HG03103 (cell line): ENCODE data around the gene ADGRL3.
"Not testable (repeated sequence)": the region's sequence is repeated elsewhere in the genome, so short reads cannot be mapped to it uniquely, and the experiment has no call there.

Source experiments
- ATAC-seq: cut with Tn5 transposase; IDR thresholded peaks from one replicate; pipeline ENCODE4 v1.9.1; 2021; ENCODE audit warnings: low read depth; ENCODE audit not compliant: unreplicated experiment

The ADGRL3 gene

DNA sequence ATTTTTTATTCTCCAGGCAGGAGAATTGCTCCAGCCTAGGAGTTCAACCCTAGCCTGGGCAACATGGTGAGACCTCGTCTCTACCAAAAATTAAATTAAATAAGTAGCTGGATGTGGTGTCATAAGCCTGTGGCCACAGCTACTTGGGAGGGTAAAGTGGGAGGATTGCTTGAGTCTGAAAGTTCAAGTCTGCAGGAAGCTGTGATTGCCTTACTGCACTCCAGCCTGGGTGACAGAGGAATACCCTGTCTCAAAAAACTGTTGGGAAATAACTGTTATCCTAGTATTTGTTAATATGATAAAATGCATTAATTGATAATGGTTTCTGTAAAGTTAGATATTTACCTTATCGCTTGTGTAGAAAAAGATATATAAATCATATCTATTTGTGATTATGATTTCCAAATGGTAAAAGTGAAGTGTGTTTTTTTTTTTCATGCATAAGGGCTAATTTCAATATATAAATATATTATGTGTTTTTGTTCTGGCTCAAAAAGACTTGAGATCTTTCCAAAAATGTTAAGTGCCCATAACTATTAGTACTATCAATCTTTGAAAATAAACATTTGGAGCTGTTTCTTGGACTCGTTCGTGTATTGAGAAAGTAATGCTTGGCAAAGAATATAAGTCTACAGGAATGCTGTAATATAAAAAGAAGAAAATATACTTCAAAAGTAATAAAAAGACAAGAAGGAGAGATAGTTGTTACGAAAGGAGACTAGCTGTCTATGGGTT is 396.6 kb downstream of the ADGRL3 start:
- no peak for ATAC-seq

DNA sequence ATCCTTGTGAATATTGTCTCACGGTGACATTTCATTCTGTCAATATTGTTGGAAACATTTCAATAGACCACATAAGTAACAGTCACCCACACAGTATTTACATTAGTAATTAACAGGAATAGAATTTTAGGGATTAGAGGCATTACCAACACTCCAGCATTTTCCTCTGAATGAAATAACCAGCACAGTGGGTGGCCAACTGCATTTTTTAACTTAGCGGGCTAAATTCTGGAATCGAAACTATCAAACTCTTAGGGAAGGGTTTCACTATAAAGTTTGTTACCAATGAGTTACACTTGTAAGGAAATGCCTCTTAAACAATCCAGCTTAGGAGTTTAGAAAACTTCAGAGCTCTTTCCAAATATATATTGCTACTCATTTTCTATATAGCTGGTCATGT is 403.0 kb downstream of the ADGRL3 start:
- no peak for ATAC-seq

DNA sequence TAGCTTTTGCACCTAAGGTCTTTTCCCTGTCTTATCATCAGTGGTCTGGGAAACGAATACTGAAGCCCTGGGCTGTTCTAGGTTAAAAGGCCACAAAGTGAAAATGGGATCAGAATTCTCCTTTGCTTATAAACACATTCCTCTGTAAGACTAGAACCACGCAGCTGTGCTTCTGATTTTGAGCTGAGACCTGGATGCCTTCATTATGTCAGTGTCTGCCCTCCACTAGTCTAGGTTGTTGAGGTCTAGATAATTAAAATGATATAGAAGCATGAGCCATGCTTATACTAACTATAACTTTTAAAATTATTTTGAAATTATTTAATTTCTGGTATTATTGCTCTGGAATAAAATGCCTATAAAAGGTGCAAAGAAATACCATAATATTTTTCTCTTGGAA is 403.9 kb downstream of the ADGRL3 start:
- ATAC-seq, result no peak

DNA sequence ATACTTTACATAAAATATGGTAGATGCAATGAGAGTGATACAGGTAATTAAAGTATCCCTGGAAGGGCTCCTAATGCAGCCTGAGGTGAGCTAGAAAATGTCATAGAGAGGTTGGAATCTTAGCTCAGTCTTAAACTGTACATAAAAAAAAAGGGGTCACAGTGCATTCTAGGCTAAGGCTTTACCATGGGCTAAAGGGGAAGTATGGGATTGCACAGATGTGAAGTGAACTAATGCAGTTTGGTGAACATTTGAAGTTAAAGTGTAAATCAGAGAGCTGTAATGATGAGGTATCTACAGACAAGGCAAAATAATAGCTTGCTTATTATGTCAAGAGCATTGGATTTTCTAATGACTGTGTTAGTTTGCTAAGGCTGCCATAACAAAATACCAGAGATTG is 405.9 kb downstream of the ADGRL3 start:
- no peak for ATAC-seq

DNA sequence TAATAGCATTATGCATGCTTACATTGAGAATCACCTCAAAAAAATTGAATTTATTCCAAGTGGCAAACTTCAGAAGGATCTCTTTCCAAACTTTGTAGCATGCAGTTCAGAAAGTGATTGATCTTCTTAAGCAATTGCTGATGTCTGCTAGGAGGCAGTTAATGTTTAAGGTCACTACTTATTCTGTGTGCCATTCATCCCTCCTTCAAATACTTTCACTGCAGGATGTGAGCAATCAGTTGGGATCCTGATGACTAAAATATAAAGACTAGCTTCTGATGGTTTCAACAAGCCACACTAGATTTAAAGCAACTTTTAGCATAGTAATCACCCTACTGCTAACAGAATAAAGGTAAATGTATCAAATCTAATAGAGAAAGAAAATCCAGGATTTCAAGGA is 414.1 kb downstream of the ADGRL3 start:
- no peak for ATAC-seq

DNA sequence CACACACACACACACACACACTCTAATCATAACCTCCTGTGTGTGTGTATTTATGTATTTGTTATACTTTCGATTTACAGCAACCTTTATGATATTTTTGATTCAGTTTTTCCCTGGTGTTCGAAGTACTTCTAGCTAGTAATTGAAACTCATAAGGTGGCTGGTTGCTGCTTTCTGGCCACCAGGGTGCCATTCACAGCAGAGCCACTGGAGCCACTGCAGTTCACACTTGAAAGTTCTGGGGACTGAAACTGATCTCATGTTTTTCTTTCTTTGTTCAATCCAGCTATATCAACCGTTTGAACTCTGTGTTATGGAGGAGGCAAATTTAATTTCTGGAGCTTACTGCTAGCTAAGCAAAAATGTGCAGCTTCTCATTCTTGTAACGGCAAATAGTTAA is 419.4 kb downstream of the ADGRL3 start:
- ATAC-seq, result no peak

DNA sequence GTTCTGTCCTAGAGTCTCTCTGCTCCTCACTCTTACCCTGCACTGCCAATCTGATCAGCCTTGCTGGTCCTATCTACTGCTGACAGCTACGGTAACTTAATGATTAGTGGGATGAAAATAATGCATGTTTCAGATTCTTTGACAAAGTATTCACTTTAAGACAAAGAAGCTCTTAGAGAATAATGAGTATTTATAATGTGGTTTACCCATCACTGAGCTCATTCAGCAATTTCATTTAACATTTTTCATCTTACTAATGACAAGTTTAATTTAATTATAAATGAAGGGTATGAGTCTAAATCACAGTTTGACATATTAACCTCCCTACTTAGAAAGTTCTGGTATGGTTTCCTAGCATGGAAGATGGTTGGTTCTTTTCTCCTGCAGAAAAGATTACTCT is 428.2 kb downstream of the ADGRL3 start:
- no peak for ATAC-seq

DNA sequence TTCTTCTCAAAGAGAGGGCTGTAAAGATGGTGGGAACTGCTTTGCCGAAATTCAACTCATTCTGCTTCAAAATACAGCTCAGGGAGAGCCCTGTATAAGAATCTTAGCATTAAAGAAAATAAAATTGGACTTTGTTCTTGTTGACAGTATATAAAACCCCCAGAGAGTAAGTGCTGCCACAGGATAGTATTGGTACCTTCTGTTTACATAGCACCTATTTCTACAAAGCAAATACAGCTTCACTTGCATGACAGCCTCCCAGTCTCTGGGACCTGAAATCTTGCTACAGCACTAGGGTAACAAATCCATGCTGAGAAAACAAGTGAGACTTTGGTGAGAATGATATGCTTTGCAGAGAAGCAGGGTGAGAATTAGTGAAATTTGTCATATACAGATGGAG is 428.6 kb downstream of the ADGRL3 start:
- ATAC-seq, result no peak

DNA sequence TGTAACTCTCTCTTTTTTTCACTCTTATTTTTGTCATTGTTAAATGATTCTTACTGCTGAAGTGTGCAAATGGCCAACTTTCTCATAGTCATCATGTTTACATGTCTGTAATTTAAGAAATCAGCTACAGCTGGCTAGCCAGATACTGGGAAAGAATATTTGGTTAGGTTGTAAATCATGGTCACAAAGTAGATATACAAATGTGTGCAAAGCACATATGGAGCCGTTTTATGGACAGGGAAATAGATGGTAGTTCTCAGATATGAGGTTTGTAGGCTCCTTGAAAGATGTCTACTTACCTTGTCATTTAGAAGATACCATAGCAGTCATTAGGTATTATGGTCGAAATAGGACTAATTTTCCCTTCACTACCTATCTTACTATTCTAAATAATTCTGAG is 430.4 kb downstream of the ADGRL3 start:
- ATAC-seq, result no peak

DNA sequence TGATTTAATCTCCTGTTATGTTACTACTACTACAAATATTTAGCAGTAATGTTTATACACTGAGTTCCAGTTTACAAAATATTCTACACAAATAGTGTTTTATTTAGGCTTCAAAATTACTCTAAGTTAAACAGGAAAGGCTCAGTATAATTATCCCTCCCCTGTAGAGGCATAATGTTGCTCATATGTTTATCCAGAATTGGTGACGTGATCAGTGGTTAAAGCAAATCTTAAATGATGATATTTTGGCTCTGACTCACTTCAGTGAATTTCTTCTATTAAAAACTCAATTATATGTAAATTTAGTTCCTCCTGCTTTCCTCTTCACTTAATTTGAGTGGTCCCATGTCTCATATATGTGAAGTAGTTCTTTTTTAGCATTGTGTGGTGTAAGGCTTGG is 438.5 kb downstream of the ADGRL3 start:
- no peak for ATAC-seq

DNA sequence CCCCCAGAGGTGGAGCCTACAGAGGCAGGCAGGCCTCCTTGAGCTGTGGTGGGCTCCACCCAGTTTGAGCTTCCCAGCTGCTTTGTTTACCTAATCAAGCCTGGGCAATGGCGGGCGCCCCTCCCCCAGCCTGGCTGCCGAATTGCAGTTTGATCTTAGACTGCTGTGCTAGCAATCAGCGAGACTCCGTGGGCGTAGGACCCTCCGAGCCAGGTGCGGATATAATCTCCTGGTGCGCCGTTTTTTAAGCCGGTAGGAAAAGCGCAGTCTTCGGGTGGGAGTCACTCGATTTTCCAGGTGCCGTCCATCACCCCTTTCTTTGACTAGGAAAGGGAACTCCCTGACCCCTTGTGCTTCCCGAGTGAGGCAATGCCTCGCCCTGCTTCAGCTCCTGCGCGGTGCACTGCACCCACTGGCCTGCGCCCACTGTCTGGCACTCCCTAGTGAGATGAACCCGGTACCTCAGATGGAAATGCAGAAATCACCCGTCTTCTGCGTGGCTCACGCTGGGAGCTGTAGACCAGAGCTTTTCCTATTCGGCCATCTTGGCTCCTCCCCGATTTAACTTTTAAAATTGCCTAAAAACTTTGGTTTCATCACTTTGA is 446.7 kb downstream of the ADGRL3 start:
- not testable (repeated sequence) for ATAC-seq

DNA sequence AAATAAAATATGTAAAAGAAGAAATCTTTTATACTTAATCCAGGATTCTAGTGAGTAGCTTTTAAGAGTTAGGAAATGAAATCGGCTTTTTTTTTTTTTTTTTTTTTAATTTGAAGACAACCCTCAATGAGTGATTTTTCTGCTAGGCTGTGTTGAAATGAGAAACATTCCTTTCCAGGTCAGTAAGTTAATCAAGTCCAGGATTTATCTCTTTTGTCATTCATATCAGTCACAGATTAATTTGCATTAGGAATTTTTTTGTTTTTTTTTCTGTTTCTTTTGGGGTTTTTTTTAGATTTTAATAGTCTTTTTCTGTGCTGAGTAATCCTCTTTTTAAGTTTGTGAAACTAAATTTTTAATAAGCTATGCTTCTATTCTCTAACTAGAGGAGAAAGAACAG is 448.1 kb downstream of the ADGRL3 start:
- no peak for ATAC-seq

DNA sequence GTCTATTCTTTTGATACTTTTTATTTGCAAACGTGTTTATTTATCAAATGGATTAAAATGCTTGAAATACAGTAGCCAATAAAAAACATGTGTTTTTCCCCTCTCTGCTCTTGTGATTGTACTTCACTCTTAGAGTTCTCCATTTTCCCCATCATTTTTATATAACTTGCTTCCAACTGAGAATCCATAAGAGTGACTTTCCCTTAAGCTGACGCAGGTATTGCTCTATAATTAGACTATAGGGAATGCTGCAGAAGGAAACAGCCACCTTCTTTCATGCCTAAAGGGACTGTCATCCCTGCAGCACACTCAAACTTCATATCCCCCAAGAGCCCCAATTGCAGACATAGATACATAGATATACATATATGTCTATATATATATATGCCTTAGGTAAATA is 456.9 kb downstream of the ADGRL3 start:
- ATAC-seq, result no peak

DNA sequence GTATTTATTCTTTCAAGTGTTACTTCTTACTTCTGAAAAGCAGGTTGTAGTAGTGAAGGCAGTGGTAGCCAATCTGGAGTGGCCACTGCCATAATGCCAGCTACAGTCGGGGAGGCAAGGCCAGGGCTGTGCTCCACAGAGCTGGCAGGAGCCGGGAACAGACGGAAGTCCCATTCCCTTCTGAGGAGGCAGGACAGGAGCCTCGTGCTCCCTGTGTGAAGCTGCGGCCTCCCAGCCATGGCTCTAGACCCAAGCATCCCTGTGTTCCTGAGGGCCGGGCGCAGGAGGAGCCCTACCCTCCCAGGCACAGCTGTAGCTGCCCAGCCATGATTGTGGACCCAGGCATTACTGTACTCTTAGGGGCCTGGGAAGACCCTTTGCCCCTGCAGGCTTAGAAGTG is 461.8 kb downstream of the ADGRL3 start:
- no peak for ATAC-seq

DNA sequence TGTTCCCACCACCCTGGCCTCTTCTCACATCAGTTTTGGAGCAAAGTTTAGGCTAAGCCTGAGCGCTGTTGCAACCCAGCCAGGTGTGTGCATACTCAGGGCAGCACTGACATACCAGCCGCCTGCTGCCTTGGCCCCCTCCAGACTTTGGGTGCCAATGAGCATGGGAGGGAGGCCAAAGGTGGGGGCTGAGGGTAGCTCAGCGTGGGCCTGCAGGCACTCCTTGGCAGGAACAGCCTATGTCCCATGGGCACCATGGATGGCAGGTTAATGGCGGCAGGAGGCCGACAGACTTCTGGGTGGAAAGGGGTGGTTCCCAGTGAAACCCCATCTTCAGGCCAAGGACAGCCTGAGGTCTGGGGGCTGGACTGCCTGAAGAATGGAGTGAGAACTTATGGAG is 462.2 kb downstream of the ADGRL3 start:
- ATAC-seq, result no peak

DNA sequence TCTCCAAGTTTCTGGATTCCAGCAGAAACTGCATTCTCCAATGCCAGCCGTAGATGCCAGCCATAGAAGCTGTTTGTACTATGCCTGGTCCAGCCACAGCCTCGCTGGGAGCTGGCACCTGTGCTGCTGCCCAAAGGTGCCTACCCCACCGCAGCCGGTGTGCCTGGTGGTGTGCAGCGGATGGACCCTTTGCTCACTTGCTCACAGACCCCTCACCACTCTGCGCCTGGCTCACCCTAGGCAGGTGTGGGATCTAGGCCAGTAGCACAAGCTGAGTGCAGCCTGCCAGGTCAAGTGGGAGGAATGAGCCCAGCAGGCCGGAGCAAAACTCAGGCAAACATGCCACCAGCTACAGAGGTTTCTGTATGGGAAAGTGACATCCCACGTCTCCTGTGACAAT is 463.2 kb downstream of the ADGRL3 start:
- no peak for ATAC-seq

DNA sequence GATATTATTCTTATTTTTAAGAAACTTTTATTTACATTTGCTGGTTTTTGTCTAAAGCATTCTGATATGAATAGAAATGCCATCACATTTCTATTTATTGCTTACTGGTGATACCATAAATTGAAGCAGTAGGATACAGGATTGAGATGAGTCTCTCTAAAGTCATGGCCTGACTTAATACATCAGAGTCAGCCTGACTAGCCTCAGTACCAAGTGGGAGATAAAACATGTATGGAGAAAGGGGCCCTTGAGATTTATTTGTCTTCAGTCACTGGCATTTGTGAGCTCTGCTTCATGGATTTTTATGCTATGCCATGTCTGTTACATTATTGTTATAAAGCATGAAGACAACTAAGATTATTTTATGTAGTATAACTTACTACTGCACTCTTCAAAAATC is 465.5 kb downstream of the ADGRL3 start:
- no peak for ATAC-seq

DNA sequence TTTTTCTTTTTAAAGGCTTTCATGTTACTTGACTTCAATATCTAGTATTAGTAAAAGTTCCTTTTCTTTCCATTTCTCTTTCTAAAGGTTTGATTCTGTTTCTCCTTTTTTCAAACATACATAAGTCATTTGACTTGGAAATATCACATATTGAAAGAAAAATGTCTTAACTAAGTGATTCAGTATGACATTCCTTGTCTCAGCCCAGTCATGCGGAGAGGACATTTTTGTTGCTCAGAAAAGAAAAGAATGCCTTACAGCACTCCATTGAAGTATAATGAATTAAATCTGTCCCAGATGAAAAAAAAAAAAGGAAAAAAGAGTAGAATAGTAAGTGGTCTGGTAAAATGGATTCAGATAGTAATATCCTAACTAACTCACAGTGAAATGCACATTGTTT is 466.1 kb downstream of the ADGRL3 start:
- ATAC-seq, result no peak

DNA sequence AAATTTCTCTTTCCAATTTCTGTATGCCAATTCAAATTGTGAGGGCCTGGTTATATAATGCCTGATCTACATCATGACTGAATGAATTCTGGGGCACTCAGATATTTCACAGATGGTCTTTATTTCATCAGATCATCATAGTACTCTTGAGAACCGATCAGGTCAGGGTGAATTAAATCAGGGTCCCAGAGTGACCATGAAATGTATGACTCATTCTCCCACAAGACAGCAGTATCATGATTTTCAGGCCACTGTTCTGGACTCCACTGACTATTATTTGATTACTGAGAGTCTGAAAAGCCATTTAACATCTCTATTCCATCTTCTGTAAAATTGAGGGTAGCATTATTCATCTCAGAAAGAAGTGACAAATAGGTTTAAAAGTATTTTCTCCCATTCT is 471.5 kb downstream of the ADGRL3 start:
- no peak for ATAC-seq

DNA sequence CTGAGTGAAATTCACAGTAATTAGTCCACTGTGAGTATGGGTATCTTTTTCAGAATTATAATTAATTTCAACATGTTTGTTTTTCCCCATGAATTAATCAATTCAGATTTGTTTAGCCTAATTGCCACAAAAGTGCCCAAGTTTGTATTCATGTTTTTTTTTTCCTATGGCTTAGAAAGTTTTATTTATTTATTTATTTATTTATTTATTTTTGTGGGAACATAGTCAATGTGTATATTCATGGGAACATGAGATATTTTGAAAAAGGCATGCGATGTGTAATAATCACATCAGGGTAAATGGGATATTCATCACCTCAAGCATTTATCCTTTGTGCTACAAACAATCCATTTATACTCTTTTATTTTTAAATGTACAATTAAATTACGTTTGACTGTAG is 475.3 kb downstream of the ADGRL3 start:
- no peak for ATAC-seq

DNA sequence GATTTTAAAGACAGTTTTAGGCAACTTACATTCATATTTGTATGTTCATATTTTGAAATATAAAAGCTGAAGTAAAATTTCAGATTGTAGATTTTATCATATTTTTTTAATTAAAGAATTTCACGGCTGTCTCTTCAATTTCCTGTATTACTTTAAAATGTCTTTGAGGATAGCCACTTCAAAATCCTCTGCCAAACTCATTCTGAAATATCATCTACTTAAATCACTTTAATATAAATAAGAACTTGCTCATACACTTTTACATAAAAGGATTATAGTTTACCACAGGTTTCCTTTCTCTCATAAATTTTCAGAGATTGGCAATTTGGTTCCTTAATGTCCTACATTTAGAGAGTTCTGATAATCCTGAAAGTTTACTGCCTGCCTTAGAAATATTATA is 478.2 kb downstream of the ADGRL3 start:
- ATAC-seq, result no peak

DNA sequence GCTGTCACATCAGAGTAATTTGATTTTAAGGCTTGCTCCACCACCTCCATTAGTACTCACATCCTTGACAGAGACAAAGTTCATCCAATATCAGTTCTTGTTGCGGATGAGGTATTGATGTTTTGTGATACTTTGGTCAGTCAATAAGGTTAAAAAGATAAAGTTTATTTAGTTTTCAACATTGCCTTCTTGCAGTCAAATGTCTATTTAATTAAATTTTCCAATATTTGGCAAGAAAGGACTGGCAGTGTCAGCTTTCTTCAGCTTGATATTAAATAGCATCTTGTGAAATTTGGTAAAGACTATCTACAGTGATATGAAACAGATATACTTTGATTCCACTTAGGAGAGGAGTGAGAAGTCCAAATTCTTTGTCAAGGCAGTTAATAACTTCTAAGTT is 493.4 kb downstream of the ADGRL3 start:
- no peak for ATAC-seq
